ENCODE results near the gene KCNK18.
A peak's percentile ranks its signal among the peaks of the same experiment; 100 is the strongest.

Gene KCNK18

GRCh38 chr10:117214401-117214800, 17.1 kb downstream of the KCNK18 start:
- no peak for DNase-seq (ENCODE audit: low read depth)
- H3K4me3 ChIP-seq (ENCODE audit: low read length): no peak overlapping the region
- TF ChIP-seq CTCF (conservative IDR thresholded peaks at IDR 0.05; ENCODE audit: low read depth, low read length): no peak

- no peak for DNase-seq (ENCODE audit: low read depth)
- TF ChIP-seq CTCF (conservative IDR thresholded peaks at IDR 0.05; ENCODE audit: low read depth, low read length): no peak
- H3K4me3 ChIP-seq (ENCODE audit: low read length): no peak overlapping the region
Measured at GRCh38 chr10:117215079-117215478, 17.8 kb downstream of the KCNK18 start.

- DNase-seq (ENCODE audit: low read depth): no peak
- no peak for TF ChIP-seq CTCF (conservative IDR thresholded peaks at IDR 0.05; ENCODE audit: low read depth, low read length)
- H3K4me3 ChIP-seq (ENCODE audit: low read length): no peak overlapping the region
Measured at GRCh38 chr10:117216028-117216427, 18.7 kb downstream of the KCNK18 start.

GRCh38 chr10:117216611-117217195, 19.4 kb downstream of the KCNK18 start:
- H3K4me3 ChIP-seq (ENCODE audit: low read length): peak overlapping the region; percentile 59
- DNase-seq (ENCODE audit: low read depth): peak; percentile 13
- peak; percentile 99 for TF ChIP-seq CTCF (conservative IDR thresholded peaks at IDR 0.05; ENCODE audit: low read depth, low read length)

- TF ChIP-seq CTCF (conservative IDR thresholded peaks at IDR 0.05; ENCODE audit: low read depth, low read length): no peak
- DNase-seq (ENCODE audit: low read depth): no peak
- H3K4me3 ChIP-seq (ENCODE audit: low read length): peak overlapping the region; percentile 59
Measured at GRCh38 chr10:117217196-117217761, 20.0 kb downstream of the KCNK18 start.

GRCh38 chr10:117218654-117219053, 21.4 kb downstream of the KCNK18 start:
- no peak for DNase-seq (ENCODE audit: low read depth)
- TF ChIP-seq CTCF (conservative IDR thresholded peaks at IDR 0.05; ENCODE audit: low read depth, low read length): no peak
- H3K4me3 ChIP-seq (ENCODE audit: low read length): no peak overlapping the region

- H3K4me3 ChIP-seq (ENCODE audit: low read length): no peak overlapping the region
- no peak for DNase-seq (ENCODE audit: low read depth)
- no peak for TF ChIP-seq CTCF (conservative IDR thresholded peaks at IDR 0.05; ENCODE audit: low read depth, low read length)
Measured at GRCh38 chr10:117221156-117221711, 23.9 kb downstream of the KCNK18 start.
